ENCODE results near the gene HMCN2. TPM values are rescaled to one million over a fixed set of nuclear protein-coding genes. Genes with fewer than 3 reads are reported as not detected.
"Not testable (repeated sequence)": the region's sequence is repeated elsewhere in the genome, so short reads cannot be mapped to it uniquely, and the experiment has no call there.

Gene HMCN2
- total and polyA plus RNA-seq, 4 donors, result 0.25 to 14.8 (median 4.6) TPM

DNA sequence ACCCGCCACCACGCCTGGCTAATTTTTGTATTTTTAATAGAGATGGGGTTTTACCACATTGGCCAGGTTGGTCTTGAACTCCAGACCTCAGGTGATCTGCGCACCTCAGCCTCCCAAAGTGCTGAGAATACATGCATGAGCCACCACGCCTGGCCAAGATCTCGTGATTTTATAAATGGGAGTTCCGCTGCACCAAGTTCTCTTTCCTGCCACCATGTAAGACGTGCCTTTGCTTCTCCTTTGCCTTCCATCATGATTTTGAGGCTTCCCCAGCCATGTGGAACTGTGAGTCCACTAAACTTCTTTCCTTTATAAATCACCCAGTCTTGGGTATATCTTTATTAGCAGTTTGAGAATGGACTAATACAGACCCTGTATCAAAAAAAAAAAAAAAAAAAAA is 7.4 kb upstream of the HMCN2 start:
- not testable (repeated sequence) for ATAC-seq (ENCODE audit: low FRiP score); H3K27me3 ChIP-seq (ENCODE audit: control insufficient read depth in 1 of 2, insufficient read depth in 2 of 2, low read length in 1 of 2)

DNA sequence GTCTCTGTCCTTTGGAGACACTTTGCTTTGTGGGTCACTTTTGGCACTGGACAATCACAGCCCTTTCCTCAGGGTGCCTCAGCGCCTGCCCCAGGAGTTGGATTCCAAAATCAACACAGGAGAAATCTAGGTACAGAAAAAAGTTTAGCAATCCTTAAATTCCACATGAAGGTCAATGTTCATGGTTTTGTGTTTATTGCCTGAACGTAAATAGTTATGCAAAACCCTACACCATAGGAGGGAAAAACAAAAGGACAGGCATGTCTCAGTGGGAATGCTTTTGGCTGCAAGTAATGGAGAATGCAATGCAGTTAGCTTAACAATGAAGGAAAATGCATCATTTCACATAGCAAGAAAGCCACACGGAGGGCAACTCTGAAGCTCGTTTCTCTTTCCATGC is 6.5 kb upstream of the HMCN2 start:
- no peaks in the 10 kb centered on the region for H3K4me1 ChIP-seq (ENCODE audit: control insufficient read depth in 1 of 2, insufficient read depth in 2 of 2, low read length in 2 of 2)
- WGBS, 2 donors, result 77 to 86% methylated on average over 4 of the region's 4 CpGs
- ATAC-seq (ENCODE audit: low FRiP score) (no peak), DNase-seq (no peak)
- peaks cover 0 to 2% of the 10 kb centered on the region in 2 donors for H3K27me3 ChIP-seq (ENCODE audit: control insufficient read depth in 1 of 2, insufficient read depth in 2 of 2, low read length in 1 of 2)
- H3K27ac ChIP-seq (ENCODE audit: low read depth in 1 of 2, low read length in 2 of 2), result no peak overlapping the region
- H3K4me3 ChIP-seq (ENCODE audit: low read length in 2 of 2), result no peak overlapping the region
- no peaks in the 10 kb centered on the region for H3K9me3 ChIP-seq (ENCODE audit: control insufficient read depth, low read length)
- no peaks in the 10 kb centered on the region for H3K36me3 ChIP-seq (ENCODE audit: control insufficient read depth in 1 of 2, insufficient read depth in 2 of 2, low read length in 1 of 2)
- intact Hi-C loops (cut with DNase I), result no loop called here

More for the DNA sequence above, 7.4 kb upstream of the HMCN2 start:
- H3K4me1 ChIP-seq (ENCODE audit: control insufficient read depth in 1 of 2, insufficient read depth in 2 of 2, low read length in 2 of 2); DNase-seq; intact Hi-C loops (cut with DNase I); H3K4me3 ChIP-seq (ENCODE audit: low read length in 2 of 2); H3K9me3 ChIP-seq (ENCODE audit: control insufficient read depth, low read length); H3K27ac ChIP-seq (ENCODE audit: low read depth in 1 of 2, low read length in 2 of 2); H3K36me3 ChIP-seq (ENCODE audit: control insufficient read depth in 1 of 2, insufficient read depth in 2 of 2, low read length in 1 of 2): not testable (repeated sequence)
- 94 to 96% methylated on average over 7 of the region's 7 CpGs for WGBS, 2 donors

DNA sequence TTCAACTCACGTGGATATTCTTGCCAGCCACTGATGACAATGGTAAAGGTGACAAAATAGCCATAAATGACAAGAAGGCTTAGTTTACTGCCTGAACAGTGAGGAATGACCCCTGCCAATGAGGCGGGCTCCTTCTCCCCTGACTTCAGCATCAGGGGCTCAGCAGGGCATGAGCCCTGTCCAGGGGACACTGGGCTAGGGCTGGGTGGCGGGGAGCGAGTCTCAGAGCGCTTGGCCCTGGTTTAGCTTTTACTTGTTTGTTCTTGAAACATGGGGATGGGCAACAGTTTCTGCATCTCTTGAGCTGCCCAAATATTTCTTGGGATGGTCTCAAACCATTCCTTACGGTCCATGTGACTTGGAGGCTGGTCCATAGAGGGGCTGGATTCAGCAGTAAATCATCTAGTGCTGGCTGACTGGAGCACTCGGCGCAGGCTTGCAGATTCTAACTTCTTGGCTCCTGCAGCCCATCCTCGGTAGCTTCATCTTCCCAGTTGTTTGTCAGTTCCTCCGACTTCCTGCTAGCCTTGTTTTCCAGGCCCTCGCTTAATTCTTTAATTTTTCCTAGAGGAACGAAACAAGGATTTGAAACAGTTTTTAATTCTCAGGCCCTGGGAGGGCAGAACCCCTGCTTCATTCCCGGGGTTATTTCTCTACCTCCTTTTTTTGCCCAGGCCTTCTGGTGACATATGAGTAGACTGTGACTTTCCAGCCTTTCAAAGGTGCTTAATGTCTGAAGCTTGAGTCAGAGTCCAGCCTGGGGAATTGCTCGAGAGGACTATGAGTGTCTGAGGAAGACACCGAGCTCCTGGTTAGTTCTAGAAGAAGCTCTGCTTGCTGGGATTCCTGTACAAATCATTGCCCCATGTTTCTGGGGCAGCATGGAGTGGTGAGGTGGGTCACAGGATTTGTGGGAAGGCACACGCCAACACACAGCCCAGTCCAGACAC is 4.5 kb upstream of the HMCN2 start:
- no peak overlapping the region for H3K27ac ChIP-seq (ENCODE audit: low read depth in 1 of 2, low read length in 2 of 2)
- ATAC-seq (ENCODE audit: low FRiP score), result peak; percentile 47

DNA sequence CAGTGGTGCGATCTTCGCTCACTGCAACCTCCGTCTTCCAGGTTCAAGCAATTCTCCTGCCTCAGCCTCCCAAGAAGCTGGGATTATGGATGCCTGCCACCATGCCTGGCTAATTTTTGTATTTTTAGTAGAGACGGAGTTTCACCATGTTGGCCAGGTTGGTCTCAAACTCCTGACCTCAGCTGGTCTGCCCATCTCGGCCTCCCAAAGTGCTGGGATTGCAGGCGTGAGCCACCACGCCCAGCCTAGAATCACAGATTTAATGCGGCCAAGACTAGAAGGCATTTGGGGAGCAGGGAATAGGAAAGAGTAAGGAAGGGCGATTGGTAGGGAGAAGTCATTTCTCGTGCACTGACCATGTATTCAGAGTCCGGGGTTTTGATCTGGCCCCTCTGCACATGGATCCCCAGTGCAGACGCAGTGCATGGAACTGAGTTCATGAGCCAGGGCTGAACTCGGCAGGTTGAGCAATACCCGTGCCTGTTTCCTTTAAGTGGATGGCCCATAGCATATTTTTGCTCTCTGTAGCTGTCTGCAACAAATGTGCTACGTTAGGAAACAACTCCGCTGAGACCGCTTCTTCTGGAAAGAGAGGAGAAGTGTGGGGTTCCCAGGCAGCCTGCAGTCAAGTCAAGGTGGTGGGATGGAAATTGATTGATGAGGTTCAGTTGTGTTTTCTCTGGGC is 3.4 kb upstream of the HMCN2 start:
- intact Hi-C loops (cut with DNase I), result no loop called here
- Histone ChIP-seq H3K4me1 (ENCODE audit: control insufficient read depth in 1 of 2, insufficient read depth in 2 of 2, low read length in 2 of 2) (no peaks in the 10 kb centered on the region), H3K4me3 (ENCODE audit: low read length in 2 of 2) (no peak overlapping the region), H3K36me3 (ENCODE audit: control insufficient read depth in 1 of 2, insufficient read depth in 2 of 2, low read length in 1 of 2) (no peaks in the 10 kb centered on the region), H3K9me3 (ENCODE audit: control insufficient read depth, low read length) (no peaks in the 10 kb centered on the region), H3K27me3 (ENCODE audit: control insufficient read depth in 1 of 2, insufficient read depth in 2 of 2, low read length in 1 of 2) (peaks cover 0 to 3% of the 10 kb centered on the region in 2 donors), H3K27ac (ENCODE audit: low read depth in 1 of 2, low read length in 2 of 2) (no peak overlapping the region)
- ATAC-seq (ENCODE audit: low FRiP score), result no peak
- 82 to 83% methylated on average over 17 of the region's 17 CpGs for WGBS, 2 donors
- DNase-seq, result no peak

More for the DNA sequence above, 4.5 kb upstream of the HMCN2 start:
- Histone ChIP-seq H3K36me3 (ENCODE audit: control insufficient read depth in 1 of 2, insufficient read depth in 2 of 2, low read length in 1 of 2) (no peaks in the 10 kb centered on the region), H3K27me3 (ENCODE audit: control insufficient read depth in 1 of 2, insufficient read depth in 2 of 2, low read length in 1 of 2) (peaks cover 0 to 3% of the 10 kb centered on the region in 2 donors), H3K4me3 (ENCODE audit: low read length in 2 of 2) (no peak overlapping the region), H3K4me1 (ENCODE audit: control insufficient read depth in 1 of 2, insufficient read depth in 2 of 2, low read length in 2 of 2) (no peaks in the 10 kb centered on the region), H3K9me3 (ENCODE audit: control insufficient read depth, low read length) (no peaks in the 10 kb centered on the region)
- DNase-seq, result no peak
- WGBS, 2 donors, result 68 to 74% methylated on average over 16 of the region's 16 CpGs
- intact Hi-C loops (cut with DNase I), result no loop called here

DNA sequence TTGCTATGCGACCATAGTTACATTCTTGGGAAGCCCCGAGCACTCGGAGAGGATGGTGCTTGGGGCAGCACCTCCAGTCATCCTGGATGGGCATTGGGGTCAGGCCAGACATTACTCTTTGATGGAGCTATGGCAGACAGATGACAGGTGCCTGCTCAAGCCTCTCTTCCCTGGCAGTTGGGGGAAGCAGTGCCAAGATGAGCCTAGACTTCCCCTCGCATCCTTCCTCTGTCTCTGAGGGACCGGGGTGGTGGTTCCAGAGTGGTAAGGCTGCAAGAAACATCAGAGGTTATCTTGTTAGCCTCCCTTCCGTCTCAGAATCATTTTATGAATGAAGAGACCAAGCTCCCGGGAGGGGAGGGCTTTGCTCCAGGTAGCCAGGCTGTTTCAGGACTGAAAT is 2.8 kb upstream of the HMCN2 start:
- intact Hi-C loops (cut with DNase I), result no loop called here
- H3K4me1 ChIP-seq (ENCODE audit: control insufficient read depth in 1 of 2, insufficient read depth in 2 of 2, low read length in 2 of 2), result no peaks in the 10 kb centered on the region
- DNase-seq, result peak in 1 of 2 donors; percentile 36

DNA sequence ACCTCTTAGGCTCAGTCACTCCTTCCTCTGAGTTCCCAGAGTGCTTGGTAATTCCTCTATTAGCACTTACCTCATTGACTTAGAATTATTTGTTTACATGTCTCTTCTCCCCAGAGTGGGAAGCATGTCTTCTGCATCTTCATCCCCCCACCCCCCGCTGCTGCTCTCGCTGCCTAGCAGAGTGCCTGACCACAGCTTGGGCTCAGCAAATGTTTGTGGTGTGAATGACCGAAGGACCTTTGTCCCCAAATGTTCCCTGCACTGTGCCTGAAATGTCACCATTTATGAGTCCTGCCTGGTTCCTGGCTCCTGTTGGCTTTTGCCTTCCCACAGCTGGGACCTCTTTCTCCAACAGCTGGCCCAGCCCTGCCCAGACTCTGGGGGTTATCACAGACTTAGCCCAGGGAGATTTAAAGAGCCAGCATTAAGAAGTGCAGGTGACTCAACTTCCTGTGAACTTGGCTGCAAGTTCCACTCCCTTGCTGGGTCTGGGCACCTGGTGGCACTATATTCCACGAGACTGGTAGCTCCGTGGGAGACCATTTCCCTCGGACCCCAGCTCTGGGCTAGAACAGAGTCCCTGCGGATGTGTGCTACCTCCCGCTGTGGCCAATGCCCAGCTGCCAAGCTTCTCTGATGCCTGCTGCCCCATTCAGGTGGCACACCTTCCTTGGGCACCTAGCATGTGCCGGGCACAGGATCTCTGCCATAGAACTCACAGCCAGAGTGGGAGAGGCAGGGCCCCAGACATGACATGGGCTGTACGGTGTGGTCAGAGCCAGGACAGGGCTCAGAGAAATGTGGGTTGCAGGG is 1.8 kb upstream of the HMCN2 start:
- H3K4me3 ChIP-seq (ENCODE audit: low read length in 2 of 2), result no peak overlapping the region
- H3K27me3 ChIP-seq (ENCODE audit: control insufficient read depth in 1 of 2, insufficient read depth in 2 of 2, low read length in 1 of 2), result peaks cover 0 to 3% of the 10 kb centered on the region in 2 donors
- intact Hi-C loops (cut with DNase I), result no loop called here
- H3K27ac ChIP-seq (ENCODE audit: low read depth in 1 of 2, low read length in 2 of 2), result no peak overlapping the region
- ATAC-seq (ENCODE audit: low FRiP score) (no peak), DNase-seq (peak in 1 of 2 donors; percentile 52)
- no peaks in the 10 kb centered on the region for H3K36me3 ChIP-seq (ENCODE audit: control insufficient read depth in 1 of 2, insufficient read depth in 2 of 2, low read length in 1 of 2)
- no peaks in the 10 kb centered on the region for H3K9me3 ChIP-seq (ENCODE audit: control insufficient read depth, low read length)
- H3K4me1 ChIP-seq (ENCODE audit: control insufficient read depth in 1 of 2, insufficient read depth in 2 of 2, low read length in 2 of 2), result no peaks in the 10 kb centered on the region
- 58 to 66% methylated on average over 10 of the region's 10 CpGs for WGBS, 2 donors

More for the DNA sequence above, 2.8 kb upstream of the HMCN2 start:
- Histone ChIP-seq H3K9me3 (ENCODE audit: control insufficient read depth, low read length) (no peaks in the 10 kb centered on the region), H3K27me3 (ENCODE audit: control insufficient read depth in 1 of 2, insufficient read depth in 2 of 2, low read length in 1 of 2) (peaks cover 0 to 3% of the 10 kb centered on the region in 2 donors), H3K36me3 (ENCODE audit: control insufficient read depth in 1 of 2, insufficient read depth in 2 of 2, low read length in 1 of 2) (no peaks in the 10 kb centered on the region), H3K27ac (ENCODE audit: low read depth in 1 of 2, low read length in 2 of 2) (no peak overlapping the region), H3K4me3 (ENCODE audit: low read length in 2 of 2) (no peak overlapping the region)
- WGBS, 2 donors, result 69 to 78% methylated on average over 7 of the region's 7 CpGs
- ATAC-seq (ENCODE audit: low FRiP score), result no peak

DNA sequence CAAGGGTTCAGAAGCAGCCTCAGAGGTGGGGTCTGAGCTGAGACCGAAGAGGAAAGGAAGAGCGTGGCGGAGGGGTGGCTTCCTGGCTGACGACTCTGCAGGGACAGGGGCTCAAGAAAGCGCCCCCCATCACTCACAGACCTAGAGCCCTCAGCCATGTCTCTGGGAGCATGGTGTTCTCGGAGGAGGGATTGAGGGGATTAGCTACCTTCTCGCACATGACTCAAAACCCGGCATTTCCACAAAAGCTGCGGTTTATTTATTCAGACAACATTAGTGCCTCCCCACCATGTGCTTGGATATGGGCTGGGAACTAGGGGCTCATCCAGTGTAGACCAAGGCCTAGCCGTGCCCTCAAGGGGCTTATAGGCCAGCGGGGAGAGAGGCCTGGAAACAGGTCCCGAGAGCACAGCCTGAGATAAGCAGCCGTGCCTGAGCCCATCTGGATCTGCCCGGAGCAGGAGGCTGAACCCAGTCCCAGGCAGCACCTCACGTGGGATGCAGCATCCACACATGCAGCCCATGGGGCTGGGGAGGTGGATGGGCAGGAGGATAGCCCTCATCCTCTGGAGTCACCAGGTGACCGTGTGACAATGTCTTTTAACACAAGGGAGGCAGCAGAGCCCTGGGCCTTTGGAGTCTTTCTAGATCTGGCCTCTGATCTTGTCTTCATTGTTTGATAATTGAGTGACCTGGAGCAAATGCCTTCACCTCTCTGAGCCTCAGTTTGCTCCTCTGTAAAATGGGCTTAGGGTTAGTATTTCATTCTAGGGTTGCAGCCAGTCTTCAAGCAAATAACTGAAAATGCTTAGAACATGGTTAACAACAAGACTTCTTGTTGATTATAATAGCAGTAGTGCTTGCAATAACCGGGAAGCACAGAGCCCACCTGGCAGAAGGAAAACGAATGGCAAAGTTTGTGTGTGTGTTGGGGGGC is 878 bp upstream of the HMCN2 start:
- H3K27ac ChIP-seq (ENCODE audit: low read depth in 1 of 2, low read length in 2 of 2), result no peak overlapping the region

More for the DNA sequence above, 878 bp upstream of the HMCN2 start:
- H3K27me3 ChIP-seq (ENCODE audit: control insufficient read depth in 1 of 2, insufficient read depth in 2 of 2, low read length in 1 of 2), result peaks cover 0 to 3% of the 10 kb centered on the region in 2 donors
- DNase-seq, result peak in 1 of 2 donors; percentile 54
- no peak overlapping the region for H3K4me3 ChIP-seq (ENCODE audit: low read length in 2 of 2)
- ATAC-seq (ENCODE audit: low FRiP score), result no peak
- no peaks in the 10 kb centered on the region for H3K9me3 ChIP-seq (ENCODE audit: control insufficient read depth, low read length)
- no peaks in the 10 kb centered on the region for H3K36me3 ChIP-seq (ENCODE audit: control insufficient read depth in 1 of 2, insufficient read depth in 2 of 2, low read length in 1 of 2)
- intact Hi-C loops (cut with DNase I), result no loop called here
- 55 to 66% methylated on average over 18 of the region's 18 CpGs for WGBS, 2 donors
- H3K4me1 ChIP-seq (ENCODE audit: control insufficient read depth in 1 of 2, insufficient read depth in 2 of 2, low read length in 2 of 2), result no peaks in the 10 kb centered on the region

Data from aorta (tissue), 5 donors.